WERI-Rb-1 (cell line): ENCODE results near the gene PRKCB.

Source experiments
- DNase-seq: peaks from one replicate; pipeline ENCODE4 v3.0.0-alpha.2; 2020
- H3K27ac ChIP-seq: fragments of 250-450 bp; sonication (Bioruptor Pico); 2 replicates; pipeline ENCODE4 v1.5.1; 2020; ENCODE audit warnings: mild to moderate bottlenecking, moderate library complexity
- H3K27me3 ChIP-seq: fragments of 250-450 bp; sonication (Bioruptor Pico); 2 replicates; pipeline ENCODE4 v1.5.1; 2021; ENCODE audit warnings: mild to moderate bottlenecking, low read depth, moderate library complexity; ENCODE audit not compliant: insufficient read depth, severe bottlenecking
- H3K36me3 ChIP-seq: fragments of 250-450 bp; sonication (Bioruptor Pico); 2 replicates; pipeline ENCODE4 v1.5.1; 2020; ENCODE audit warnings: mild to moderate bottlenecking, moderate library complexity
- H3K4me3 ChIP-seq: 2 replicates; pipeline ENCODE4 v1.5.1; 2011; ENCODE audit warnings: low read depth, mild to moderate bottlenecking, control low read depth, low read length
- H3K9me3 ChIP-seq: fragments of 250-450 bp; sonication (Bioruptor Pico); 2 replicates; pipeline ENCODE4 v1.5.1; 2021; ENCODE audit warnings: mild to moderate bottlenecking, moderate library complexity; ENCODE audit not compliant: severe bottlenecking
- TF ChIP-seq, protein P1 (sequence below): IDR thresholded peaks from 2 replicates; pipeline ENCODE4 v1.5.1; 2011; ENCODE audit warnings: low read depth, mild to moderate bottlenecking, control low read depth, inconsistent platforms, low read length

PRKCB gene

DNA sequence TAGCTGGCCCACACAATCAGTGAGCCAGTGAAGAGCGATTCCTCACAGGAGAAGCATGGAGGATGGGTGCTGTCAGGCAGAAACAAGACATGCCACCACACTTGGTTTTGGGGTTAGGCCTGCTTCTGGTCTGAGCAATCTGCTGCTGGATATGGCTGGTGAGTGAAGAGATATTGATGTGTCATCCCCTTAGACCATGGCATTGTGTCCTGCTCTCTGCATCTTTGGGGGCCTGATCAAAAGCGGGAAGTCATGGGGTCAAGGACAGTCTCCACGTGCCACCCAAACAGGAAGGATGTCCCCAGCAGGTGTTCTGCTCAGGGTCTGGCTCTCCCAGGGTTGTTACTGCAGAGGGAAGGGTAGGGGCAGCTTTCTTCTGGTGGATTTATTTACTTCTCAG lies 140.7 kb downstream of the PRKCB start:
- no peak overlapping the region for H3K4me3 ChIP-seq
- no peaks in the 10 kb centered on the region for H3K36me3 ChIP-seq
- H3K9me3 ChIP-seq, result no peaks in the 10 kb centered on the region
- TF ChIP-seq, protein P1, sequence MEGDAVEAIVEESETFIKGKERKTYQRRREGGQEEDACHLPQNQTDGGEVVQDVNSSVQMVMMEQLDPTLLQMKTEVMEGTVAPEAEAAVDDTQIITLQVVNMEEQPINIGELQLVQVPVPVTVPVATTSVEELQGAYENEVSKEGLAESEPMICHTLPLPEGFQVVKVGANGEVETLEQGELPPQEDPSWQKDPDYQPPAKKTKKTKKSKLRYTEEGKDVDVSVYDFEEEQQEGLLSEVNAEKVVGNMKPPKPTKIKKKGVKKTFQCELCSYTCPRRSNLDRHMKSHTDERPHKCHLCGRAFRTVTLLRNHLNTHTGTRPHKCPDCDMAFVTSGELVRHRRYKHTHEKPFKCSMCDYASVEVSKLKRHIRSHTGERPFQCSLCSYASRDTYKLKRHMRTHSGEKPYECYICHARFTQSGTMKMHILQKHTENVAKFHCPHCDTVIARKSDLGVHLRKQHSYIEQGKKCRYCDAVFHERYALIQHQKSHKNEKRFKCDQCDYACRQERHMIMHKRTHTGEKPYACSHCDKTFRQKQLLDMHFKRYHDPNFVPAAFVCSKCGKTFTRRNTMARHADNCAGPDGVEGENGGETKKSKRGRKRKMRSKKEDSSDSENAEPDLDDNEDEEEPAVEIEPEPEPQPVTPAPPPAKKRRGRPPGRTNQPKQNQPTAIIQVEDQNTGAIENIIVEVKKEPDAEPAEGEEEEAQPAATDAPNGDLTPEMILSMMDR, result no peak
- H3K27ac ChIP-seq, result no peak overlapping the region
- H3K27me3 ChIP-seq, result peaks cover 18% of the 10 kb centered on the region
- DNase-seq, result no peak

DNA sequence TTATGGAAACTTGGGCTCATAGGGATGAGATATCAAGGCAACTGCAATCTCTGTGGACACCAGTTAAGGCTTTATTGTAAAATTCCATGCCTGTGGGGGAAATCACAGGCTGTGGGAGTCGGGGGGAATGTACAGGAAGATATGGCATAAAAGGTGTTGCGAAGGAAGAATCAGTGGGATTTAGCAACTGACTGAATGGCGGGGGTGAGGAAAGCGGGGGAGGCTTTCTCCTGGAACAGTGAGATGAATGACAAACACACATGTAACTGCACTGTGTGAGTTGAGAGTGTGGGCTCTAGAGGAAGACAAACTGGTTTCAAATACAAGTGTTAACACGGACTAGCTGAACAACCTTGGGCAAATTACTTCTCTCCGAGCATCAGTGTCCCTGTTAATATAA lies 143.7 kb downstream of the PRKCB start:
- Histone ChIP-seq H3K9me3 (no peaks in the 10 kb centered on the region), H3K4me3 (no peak overlapping the region), H3K27me3 (peaks cover 27% of the 10 kb centered on the region), H3K36me3 (no peaks in the 10 kb centered on the region), H3K27ac (no peak overlapping the region)
- DNase-seq, result no peak
- TF ChIP-seq, protein P1, result no peak

GRCh38 chr16:23979982-23980381 lies 144.2 kb downstream of the PRKCB start:
- Histone ChIP-seq H3K27me3 (peaks cover 27% of the 10 kb centered on the region), H3K27ac (no peak overlapping the region), H3K4me3 (no peak overlapping the region), H3K9me3 (no peaks in the 10 kb centered on the region), H3K36me3 (no peaks in the 10 kb centered on the region)
- TF ChIP-seq, protein P1, result no peak
- no peak for DNase-seq

GRCh38 chr16:23981429-23982399 lies 145.9 kb downstream of the PRKCB start:
- Histone ChIP-seq H3K27ac (no peak overlapping the region), H3K27me3 (peaks cover 35% of the 10 kb centered on the region), H3K4me3 (no peak overlapping the region), H3K36me3 (no peaks in the 10 kb centered on the region), H3K9me3 (no peaks in the 10 kb centered on the region)
- DNase-seq, result no peak
- TF ChIP-seq, protein P1, result no peak

DNA sequence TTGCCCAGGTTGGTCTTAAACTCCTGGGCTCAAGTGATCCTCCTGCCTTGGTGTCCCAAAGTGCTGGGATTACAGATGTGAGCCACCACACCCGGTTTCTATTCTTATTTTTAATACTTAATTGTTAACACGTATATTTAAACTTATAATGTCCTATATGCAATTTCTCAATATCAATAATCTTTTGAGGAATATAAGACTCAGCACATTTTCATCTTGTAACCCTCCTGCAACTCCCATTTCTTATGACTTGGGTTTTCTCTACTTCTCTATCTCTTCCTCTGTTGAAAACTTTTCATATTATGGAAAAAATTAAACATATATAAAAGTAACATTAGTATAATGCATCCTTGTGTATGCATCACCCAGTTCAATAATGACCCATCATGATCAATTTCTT lies 150.7 kb downstream of the PRKCB start:
- no peak for DNase-seq
- no peaks in the 10 kb centered on the region for H3K9me3 ChIP-seq
- H3K27me3 ChIP-seq, result peaks cover 16% of the 10 kb centered on the region
- H3K4me3 ChIP-seq, result no peak overlapping the region
- H3K36me3 ChIP-seq, result no peaks in the 10 kb centered on the region
- no peak overlapping the region for H3K27ac ChIP-seq
- TF ChIP-seq, protein P1, result no peak
